Umbilical cord (tissue), 2 donors: ENCODE data around the gene LRCH4. TPM values are rescaled to one million over a fixed set of nuclear protein-coding genes. Genes with fewer than 3 reads are reported as not detected.

Source experiments
- DNase-seq: peaks from one replicate; pipeline ENCODE4 v3.0.0-alpha.2; 2015; ENCODE audit warnings: low spot score
- total RNA-seq: library from RNA; depleted of rRNA; stranded (reverse); fragments of >200 nt; gene quantifications from one replicate; pipeline ENCODE4 v1.2.3, GENCODE V29; 2014; ENCODE audit warnings: low replicate concordance; ENCODE audit not compliant: insufficient read depth

Gene LRCH4
- total RNA-seq, 1 donor from 2014 or later = 30.6 TPM

DNA sequence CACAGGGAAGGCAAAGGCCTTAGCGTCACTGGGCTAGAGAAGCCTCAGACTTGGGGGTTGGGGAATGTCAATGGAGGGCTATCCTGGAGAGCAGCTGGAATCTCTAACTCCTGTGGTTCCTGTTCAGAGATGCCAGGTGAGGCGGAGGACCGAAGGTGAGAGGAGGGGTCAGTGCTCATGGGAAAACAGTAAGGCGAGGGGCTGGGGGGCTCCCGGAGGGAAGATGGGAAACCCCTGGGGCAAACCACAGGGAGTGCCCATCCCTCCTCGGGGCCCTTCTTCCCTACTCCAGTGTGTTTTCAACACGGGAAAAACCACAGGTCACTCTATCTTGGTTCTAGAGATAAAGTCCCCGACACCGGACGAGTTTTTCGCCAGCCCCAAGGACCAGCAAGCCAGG is 3.3 kb downstream of the LRCH4 start:
- no peak for DNase-seq

- no peak for DNase-seq
These were observed 3.8 kb downstream of the LRCH4 start for GRCh38 chr7:100582041-100582579.

DNA sequence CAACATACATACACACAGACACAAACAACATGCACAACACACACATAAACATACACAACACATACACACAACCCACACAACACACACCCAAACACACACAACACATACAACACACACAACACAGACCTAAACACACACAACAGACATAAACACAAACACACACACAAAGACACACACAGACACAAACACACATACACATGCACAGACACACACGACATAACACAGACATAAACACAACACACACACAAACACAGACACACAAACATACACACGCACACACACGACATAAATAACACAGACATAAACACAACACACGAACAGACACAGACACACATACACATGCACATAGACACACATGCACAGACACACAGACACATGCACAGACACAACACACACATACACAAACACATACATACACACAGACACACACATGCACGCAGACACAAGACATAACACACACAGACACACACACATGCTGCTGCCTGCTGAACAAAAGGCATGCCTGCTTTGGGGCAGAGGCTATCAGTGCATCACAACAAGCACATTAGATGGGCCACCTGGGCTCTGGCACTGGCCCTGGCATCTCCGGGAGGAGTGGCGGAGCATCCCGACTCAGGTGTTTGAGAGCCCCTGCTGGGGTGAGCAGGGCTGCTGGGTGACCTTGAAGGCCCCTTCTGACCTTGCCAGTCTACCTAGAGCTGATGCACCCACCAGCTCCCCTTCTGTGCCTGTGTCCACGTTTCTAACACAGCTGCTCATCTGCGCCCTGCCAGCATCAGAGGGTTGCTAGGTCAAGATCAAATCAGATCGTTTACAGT is 5.3 kb downstream of the LRCH4 start:
- DNase-seq = no peak

DNA sequence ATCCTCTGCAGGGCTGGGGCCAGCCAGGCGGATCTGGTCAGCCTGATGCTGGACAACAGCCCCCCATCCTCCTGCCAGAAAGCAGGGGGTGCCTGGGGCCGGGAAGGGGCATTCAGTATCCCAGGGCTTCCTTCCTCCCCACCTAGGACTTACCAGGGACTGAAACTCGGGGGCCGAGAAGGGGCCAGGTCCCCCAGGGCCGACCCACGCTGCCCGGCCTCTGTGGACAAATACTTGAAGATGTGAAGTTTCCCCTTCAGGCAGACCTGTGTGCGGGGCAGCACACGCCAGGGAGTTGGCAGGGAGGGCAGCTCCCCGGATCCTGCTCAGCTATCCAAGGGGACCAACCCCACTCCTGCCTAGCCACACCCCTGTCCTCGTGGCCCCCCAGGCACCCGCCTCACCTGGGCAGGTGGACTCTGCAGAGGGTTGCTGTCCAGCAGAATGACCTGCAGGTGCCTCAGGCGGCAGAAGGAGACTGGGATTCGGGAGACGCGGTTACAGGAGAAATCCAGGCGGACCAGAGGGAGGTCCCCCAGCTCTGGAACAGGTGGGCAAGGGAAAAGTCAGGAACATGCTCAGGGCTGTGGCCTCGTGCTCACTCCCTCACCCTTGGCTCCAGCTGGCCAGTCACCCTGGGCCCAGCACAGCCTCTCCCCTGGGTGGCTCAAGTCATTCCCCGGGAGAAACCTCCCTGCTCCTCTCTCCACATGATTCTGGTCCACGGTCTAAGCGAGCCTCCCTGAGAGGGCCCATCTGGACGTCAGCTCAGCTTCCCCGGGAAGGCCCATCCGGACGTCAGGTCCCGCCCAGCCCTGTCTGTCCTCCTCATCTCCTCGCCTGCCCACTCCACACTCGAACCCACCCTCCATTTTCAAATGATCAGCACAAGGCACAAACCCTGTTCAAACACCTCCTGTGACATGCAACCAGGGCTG is 7.4 kb downstream of the LRCH4 start:
- DNase-seq = no peak

GRCh38 chr7:100577507-100577906 is 8.4 kb downstream of the LRCH4 start:
- no peak for DNase-seq

DNA sequence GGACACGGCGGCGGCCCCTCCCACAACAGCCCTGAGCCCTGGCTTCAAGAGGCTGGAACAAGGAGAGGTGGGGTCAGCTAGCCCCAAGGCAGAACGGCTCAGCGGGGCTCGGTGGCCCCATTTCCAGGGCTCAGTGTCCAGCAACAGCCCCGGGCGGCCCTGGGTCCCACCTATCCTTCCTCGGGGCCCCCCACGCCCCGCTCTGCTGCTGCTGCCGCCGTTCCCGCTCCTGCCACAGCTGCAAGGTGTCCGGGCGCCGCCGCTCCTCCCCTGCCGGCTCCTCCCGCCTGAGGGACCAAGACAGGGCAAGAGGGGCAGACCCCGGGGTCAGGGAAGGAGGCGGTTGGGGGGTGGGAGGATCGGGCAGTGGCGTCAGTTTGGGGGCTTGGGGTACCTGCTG is 8.8 kb downstream of the LRCH4 start:
- no peak for DNase-seq

- DNase-seq = no peak
These were observed 9.4 kb downstream of the LRCH4 start for GRCh38 chr7:100576384-100576993.

DNA sequence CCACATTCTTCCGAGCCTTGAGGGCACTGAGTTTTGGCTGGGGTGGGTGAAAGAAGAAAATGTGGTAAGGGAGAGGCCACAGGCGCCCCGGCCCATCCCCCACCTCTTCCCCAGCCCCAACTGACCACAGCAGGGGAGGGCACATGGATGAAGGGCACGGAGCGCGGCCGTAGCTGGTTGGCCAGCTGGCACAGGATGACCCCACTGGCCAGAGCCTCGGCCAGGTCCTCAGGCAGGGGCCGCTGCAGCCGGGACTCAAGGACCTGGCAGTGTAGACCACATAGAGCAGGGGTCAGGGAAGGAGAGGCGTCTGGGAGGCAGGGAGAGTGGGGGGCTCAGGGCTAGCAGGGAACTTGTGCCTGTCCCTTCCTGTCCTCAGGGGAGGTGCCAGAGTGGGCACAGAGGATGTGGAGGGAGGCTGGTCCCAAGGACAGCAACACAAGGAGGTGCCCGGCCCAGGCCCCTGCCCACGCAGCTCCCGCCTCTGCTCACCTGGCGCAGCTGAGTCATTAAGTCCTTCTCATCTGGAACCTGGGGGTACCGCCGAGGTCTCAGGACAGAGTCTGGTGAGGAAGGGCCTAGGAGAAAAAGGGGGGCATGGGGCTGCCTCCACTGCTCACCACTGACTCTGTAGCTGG is 10.1 kb downstream of the LRCH4 start:
- no peak for DNase-seq

GRCh38 chr7:100575206-100575631 is 10.7 kb downstream of the LRCH4 start:
- DNase-seq = no peak

DNA sequence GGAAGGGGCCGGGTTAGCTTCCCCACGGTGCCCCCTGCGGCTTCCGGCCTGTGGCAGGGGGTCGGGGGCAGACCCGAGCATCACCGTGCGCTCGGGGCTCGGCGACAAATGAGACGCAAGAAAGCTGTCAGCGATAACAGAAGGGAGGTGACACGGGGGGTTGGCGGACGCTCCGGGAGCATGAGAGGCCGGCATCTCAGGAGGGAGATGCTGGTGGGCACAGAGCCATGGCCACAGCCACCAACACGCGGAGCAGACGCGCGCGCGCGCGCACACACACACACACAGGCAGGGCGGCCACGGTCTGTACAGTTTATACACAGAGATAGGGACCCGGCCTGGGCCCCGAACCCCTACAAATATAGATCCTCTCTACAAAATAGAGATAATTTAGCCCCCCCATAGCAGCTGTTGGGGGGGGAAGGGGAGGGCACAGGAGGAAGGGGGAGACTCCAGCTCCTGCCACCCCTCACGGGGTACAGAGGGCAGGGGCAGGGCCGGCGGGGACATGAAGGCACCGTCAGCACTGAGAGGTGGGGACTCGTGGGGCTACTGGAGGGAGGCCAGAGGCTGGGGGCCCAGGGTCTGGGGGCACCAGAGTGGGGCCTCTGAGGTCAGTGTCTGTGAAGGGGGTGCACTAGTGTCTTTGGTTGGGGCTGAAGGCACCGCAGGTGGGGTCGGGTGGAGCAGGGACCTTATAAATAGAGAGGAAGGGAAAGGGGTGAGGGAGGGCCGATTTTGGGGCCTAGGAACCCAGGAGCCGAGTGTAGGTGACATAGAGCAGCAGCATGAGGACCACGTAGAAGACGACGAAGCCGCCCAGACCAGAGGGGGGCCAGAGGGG is 11.3 kb downstream of the LRCH4 start:
- DNase-seq = no peak

- no peak for DNase-seq
These were observed 12.1 kb downstream of the LRCH4 start, which contains the start of gene SAP25 for GRCh38 chr7:100573691-100574361. SAP25 (minus strand) TSS chr7:100573900; CDS start chr7:100573742, 158 bp downstream.

DNA sequence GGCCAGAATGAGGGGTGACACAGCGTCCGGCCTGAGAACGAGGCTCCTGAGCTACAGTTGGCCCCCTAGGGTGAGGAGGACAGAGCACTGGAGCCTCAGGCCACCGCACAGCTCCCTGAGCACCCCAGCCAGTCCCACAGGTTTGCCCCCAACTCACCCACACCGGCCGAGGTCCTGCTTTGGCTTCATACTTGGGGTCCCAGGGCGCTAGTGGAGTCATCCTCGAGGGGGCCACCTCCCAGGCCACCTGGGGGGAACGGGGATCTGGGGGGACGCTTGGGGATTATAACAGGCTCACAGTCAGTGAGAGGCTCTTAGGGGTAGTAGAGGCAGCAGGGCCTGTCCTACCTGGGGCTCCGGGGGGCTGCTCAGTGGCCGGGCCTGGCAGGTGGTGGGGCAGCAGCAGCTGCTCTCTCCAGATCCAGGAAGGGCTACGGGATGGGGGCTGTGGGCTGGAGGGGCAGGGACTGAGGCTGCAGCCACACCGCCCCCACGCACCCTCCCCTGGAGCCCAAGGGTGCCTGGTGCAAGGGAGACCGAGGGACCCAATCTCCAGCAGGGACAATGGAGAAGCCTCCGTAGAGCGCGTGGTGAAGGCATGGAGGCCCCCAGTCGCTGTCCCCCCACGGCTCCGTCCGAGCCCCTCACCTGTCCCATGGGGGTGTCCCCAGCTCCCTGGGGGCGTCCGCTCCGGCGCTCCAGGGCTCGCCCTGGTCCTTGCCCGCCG is 12.8 kb downstream of the LRCH4 start:
- no peak for DNase-seq

DNA sequence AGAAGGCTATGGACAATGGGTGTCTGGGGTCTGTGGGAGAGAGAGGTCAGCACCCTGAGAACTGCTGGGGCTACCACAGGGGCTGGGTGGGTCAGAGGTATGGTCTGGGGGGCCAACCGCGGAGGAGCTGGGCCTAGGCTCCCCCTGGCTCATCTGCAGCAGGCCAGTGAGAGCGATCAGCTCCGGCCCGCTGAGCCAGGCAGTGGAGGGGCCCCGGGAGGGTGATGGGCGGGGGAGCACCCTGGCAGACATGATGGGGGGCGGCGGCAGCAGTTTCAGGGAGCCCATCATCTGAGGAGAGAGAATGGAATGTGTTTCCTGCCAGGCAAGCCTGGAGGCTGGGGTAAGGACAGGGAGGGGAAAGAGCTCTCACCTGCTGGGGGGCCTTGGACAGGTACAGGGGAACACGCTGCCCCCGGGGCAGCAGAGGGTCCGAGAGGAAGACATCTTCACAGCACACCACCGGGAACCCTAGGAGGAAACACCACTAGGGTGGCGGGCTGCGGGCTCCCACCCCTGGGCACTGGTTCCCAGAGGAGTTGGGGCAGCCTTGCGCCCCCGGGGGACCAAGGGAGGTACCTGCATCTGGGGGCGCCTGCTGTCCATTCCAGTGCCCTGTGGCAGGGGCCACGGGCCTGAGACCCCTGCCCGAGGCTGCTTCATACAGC is 13.5 kb downstream of the LRCH4 start:
- DNase-seq = peak; percentile 33

GRCh38 chr7:100571829-100572116 is 14.2 kb downstream of the LRCH4 start:
- DNase-seq = no peak

DNA sequence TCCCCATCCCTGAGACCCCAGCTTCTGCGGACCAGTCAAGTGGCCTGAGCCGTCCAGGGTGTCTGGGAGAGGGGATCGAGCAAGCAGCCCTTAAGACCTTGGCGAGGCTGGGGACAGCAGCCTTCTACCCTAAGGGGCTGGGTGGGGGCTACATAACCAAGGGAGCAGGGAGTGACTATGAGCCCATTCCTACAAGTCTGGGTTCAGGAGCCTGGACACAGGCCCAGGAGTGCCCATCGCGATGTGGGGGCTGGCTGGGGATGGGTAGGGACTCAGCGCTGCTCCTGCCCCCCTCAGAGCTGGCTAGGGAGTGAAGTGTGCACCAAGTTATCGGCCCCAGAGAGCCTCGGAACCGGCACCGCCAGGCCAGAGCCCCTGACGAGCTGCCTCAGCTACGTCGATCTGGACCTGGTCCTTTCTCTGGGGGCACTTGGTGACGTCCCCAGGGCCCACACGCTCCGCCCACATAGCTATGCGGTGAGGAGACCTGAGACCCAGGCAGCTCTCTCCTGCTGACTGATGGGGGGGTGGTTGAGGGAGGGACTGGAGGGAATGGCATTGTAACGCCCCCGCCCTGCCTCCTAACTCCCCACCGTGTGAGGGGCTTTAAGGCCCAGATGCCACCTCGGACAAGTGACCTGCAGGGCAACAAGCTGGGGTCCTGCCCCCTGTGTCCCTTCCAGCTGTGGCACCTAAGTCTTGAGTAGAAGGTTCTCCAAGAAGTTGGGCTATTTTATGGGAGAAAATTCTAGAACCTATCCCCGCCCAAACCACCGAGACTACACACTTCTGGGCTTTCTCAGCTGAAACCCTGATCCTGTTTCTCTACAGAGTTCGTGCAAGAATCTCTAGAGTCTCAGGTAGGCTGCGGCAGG is 14.7 kb downstream of the LRCH4 start:
- DNase-seq = peak; percentile 39

GRCh38 chr7:100568896-100569844 is 16.8 kb downstream of the LRCH4 start:
- DNase-seq = peak; percentile 31
